Head of caudate nucleus (tissue), 42 donors: ENCODE results near the gene COL4A1.
A peak's percentile ranks its signal among the peaks of the same experiment; 100 is the strongest.

Experiments used
- DNase-seq, 42 donors: peaks; one replicate each; pipeline versions ENCODE4 v3.0.0 to v3.0.0-alpha.2; 2020 to 2021; ENCODE audit warnings: mixed read lengths in 7 of 42
- intact Hi-C: fragments of 100-400 bp; cut with DNase I; formaldehyde crosslinking; loops from one replicate; pipeline ENCODE4 v1.15.0; 2022

Gene COL4A1

GRCh38 chr13:110221406-110222117 lies 85.4 kb downstream of the COL4A1 start:
- intact Hi-C loops = loop anchor here (5.0 kb wide), 1 partner anchor 191 kb away; no protein-coding TSS in a partner anchor
- peak in 20 of 42 donors; percentile 22 to 76 (median 44) for DNase-seq

DNA sequence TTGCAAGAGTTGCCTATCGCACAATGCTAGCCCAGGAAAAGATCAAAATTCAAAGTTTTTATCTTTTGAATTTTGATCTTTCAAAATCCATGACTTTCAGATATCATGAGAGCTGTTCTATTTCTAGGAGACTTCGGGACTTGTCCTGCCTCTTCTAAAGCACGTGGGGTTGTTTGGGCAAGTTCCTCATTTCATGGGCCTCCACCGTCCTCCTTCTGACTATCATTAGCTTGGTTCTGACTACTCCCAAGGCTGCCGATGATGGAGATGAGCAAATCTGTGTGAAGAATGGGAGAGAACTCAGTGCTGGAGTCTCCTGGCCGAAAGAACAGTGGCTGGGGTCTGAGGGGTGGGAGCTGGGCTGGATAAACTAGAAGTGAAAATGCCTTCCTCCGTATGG lies 86.5 kb downstream of the COL4A1 start:
- no peak for DNase-seq
- intact Hi-C loops = loop anchor here (5.0 kb wide), 1 partner anchor 192 kb away; no protein-coding TSS in a partner anchor

GRCh38 chr13:110218581-110219201 lies 88.3 kb downstream of the COL4A1 start:
- DNase-seq = no peak
- intact Hi-C loops = no loop called here

DNA sequence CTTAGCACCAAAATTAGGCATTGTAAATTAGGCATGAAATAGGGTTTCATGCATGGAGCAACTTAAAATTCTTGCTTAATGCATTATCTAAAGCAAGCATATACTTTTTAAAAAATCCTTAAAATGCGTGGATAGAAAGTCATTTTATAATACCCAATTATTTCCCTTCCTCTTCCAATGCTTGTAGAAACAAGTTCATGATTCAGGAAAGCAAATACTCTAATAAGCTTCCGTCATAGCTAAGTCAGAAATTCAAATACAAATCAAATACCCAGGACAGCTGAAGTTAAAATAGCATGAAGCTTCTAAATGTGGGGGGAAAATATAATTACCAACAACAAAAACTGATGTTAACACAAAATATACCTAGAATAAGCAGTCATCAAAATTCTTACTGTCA lies 89.1 kb downstream of the COL4A1 start:
- DNase-seq = no peak
- intact Hi-C loops = no loop called here

DNA sequence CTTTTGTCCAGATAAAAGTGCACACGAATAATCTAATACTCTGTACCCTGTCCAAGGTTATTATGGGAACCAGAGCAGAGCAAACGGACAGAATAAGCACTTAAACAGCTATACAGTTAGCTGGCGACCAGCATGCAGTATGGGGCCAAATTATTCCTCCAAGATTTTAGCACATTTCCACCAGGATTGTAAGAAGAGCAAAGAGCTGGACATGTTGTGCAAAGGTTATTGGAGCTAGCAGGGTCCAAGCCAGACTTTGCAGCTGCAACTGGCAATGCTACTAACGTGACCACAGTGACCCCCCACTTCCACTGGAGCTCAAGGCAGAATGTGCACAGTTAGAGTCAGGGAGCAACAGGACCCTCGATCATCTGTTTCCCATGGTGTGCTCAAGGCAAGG lies 89.9 kb downstream of the COL4A1 start:
- peak in 1 of 42 donors; percentile 14 for DNase-seq
- intact Hi-C loops = no loop called here

DNA sequence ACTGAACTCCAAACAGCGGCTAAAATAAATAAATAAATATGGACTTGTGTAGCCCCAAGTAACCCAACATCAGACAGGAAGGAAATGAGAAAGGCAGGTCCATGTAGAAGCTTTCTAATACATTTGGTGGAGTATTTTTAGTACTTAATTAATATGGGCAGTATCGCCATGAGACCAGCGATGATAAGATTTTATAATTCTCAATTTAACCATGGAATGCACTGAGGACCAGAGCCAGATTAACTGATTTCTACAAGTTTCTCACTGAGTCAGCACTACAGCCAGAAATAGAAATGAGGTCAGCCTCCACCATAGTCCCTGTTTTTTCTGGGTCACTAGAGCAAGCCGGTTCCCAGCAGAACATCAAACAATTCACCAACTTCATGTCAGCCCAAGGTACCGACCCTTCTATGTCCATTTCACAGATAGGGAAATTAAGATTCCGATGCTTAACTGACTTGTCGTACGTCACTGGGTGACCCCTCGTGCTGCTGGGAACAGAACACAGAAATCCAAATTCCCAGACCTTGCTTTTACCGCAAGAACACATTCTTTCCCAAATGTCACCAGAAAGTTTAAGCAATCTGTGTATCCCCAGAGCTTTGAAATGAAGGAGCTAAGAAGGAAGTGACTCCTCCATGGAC lies 90.4 kb downstream of the COL4A1 start:
- intact Hi-C loops = no loop called here
- no peak for DNase-seq

DNA sequence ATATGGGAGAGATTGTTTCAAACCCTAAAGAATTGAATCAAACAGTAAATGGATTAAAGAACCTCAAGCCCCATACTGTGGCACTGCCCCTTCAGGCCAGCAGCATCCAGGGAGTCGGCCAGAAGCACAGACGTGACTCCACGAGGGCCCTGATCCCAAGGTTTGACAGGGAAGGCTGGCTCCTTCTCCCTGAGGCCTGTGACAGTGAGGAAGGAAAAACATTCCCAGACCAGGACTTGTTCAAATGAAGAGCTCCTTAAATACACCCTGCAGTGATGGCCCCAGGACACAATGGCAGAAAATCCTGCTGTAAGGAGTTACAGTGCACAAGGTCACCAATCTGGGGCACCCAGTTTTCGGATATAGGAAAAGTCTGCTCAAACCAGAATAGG lies 91.0 kb downstream of the COL4A1 start:
- intact Hi-C loops = no loop called here
- DNase-seq = peak in 1 of 42 donors; percentile 34

DNA sequence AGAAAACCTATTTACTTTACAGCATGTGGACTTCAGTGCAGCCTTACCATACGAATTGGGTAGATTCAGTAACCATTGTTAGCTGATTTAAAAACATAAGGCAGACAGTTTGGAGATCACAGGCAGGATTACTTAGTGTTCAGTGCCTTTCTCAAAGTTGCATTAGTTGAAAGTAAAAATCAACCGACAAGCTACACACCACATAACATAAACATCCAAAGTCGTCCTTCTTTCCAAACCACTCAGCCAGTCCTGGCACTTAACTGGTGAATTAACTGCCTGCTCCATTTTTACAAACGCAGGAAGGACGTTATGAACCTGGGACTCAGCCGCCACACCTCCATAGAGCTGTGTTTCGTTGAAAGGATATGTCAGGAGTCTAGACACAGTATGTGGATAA lies 91.4 kb downstream of the COL4A1 start:
- intact Hi-C loops = no loop called here

GRCh38 chr13:110214637-110215036 lies 92.3 kb downstream of the COL4A1 start:
- intact Hi-C loops = no loop called here
- no peak for DNase-seq

More for the DNA sequence above, 91.4 kb downstream of the COL4A1 start:
- no peak for DNase-seq

GRCh38 chr13:110213461-110214074 lies 93.4 kb downstream of the COL4A1 start:
- intact Hi-C loops = no loop called here
- no peak for DNase-seq

DNA sequence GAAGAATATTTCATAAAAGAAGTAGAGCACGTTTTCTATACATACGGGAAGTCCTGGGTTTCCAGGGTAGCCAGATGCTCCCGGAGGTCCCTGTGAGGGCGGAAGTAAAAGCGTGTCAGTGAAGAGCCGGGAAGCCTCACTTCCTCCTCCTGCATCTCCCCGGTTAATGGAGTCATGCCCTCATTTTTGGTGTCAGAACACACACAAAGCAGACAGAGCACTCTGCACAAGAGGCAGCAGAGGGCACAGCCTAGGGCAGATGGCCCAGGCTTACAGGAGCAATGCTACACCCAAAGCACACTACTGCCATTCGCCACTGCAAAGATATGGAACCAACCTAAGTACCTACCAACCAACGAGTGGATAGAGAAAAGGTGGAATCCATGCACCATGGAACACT lies 94.4 kb downstream of the COL4A1 start:
- DNase-seq = no peak
- intact Hi-C loops = no loop called here

DNA sequence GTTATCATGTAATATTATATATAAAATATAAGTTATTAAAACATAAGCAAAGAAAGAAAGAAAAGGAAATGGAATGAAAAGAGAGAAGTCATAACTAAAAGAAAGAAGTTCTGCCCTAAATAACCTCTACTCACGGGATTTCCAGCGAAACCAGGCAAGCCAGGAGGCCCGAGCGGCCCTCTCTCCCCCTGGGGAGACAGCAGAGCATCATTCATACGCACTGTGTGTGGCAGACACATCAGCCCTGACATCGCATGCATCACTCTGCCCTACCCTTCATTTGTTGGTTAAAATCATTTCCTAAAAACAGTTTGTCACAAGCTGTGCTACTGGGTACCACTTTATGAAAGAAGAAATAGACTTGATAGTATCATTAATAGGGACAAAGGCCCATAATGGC lies 95.2 kb downstream of the COL4A1 start:
- no peak for DNase-seq
- intact Hi-C loops = no loop called here

GRCh38 chr13:110211046-110211445 lies 95.9 kb downstream of the COL4A1 start:
- intact Hi-C loops = no loop called here
- no peak for DNase-seq

- intact Hi-C loops = no loop called here
- no peak for DNase-seq
These were observed 96.4 kb downstream of the COL4A1 start for GRCh38 chr13:110210604-110210985.

- peak in 1 of 42 donors; percentile 7 for DNase-seq
- intact Hi-C loops = no loop called here
These were observed 96.9 kb downstream of the COL4A1 start for GRCh38 chr13:110209950-110210603.

GRCh38 chr13:110208116-110208515 lies 98.8 kb downstream of the COL4A1 start:
- DNase-seq = no peak
- intact Hi-C loops = no loop called here

GRCh38 chr13:110206996-110207395 lies 100.0 kb downstream of the COL4A1 start:
- intact Hi-C loops = no loop called here
- DNase-seq = no peak

DNA sequence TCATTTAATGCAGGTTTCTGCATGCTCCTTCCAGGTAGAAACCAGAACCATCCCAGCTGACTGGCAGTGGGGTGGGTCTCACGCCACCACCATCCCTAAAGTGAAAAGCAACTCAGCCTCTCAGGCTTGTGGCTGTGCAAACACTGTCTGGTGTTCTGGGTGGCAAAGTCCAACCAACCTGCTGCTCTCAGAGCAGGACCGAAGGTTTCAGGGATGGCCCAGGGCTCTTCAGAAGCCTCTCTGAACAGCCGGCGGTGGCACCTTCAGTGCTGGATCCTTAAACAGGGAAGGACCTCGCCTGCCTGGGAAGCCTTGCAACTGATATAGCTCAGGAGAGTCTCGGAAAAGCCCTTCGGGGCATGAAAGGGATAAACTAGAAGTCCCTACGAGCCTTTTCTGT lies 100.8 kb downstream of the COL4A1 start:
- intact Hi-C loops = no loop called here

DNA sequence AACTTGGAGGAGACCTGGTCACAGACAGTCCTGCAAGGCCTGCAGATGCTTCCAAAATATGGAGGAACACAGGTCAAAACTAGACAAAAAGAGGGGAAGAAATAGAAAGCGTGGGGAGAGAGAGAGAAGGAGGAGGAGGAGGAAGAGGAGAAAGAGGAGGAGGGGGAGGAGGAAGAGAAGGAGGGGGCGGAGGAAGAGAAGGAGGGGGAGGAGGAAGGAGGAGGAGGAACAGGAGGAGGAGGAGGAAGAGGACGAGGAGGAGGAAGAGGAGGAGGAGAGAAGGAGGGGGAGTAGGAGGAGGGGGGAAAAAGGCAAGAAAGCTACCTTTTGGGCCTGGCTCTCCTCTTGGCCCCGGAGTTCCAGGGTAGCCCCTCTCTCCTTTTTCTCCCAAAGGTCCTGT lies 105.8 kb downstream of the COL4A1 start:
- intact Hi-C loops = no loop called here
- no peak for DNase-seq

More for the DNA sequence above, 100.8 kb downstream of the COL4A1 start:
- no peak for DNase-seq
